Hepatocyte (in vitro differentiated cells): Measurements from ENCODE around the gene RBM33.

ENCODE experiments used
- EZH2 ChIP-seq: fragments of 200-600 bp; sonication (generic); IDR thresholded peaks from 2 replicates; pipeline ENCODE4 v1.6.1; 2016; ENCODE audit warnings: antibody characterized with exemption, mild to moderate bottlenecking, borderline replicate concordance
- EZH2phosphoT487 ChIP-seq: fragments of 200-600 bp; sonication (generic); IDR thresholded peaks from one replicate; pipeline ENCODE4 v1.6.1; 2018; ENCODE audit warnings: antibody characterized with exemption, mild to moderate bottlenecking, low read depth, moderate library complexity; ENCODE audit not compliant: unreplicated experiment, severe bottlenecking
- TF ChIP-seq, protein P1 (sequence below): fragments of 200-600 bp; sonication (generic); IDR thresholded peaks from 2 replicates; pipeline ENCODE4 v1.5.1; 2016; ENCODE audit warnings: antibody characterized with exemption, mild to moderate bottlenecking; ENCODE audit not compliant: poor library complexity

DNA sequence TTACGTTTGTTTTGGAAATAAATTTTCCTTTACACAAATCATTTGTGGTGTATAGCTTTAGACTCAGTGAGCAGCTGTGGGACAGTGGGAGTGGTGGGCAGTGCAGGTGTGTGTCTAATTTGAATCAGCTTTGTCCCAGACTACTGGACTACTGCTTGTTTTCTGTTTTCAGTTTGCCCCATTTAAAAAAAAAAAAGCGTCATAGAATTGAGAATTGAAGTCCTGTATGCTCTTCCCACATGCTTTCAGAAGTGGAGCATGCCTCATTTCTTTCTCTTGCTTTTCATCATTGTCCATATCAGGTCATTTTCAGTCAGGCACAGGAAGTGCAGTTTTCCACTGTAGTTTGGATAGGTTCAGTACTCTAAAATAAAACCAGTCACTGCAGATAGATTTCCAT is 101.7 kb downstream of the RBM33 start:
- TF ChIP-seq EZH2phosphoT487 (no peak), EZH2 (no peak)
- TF ChIP-seq, protein P1, sequence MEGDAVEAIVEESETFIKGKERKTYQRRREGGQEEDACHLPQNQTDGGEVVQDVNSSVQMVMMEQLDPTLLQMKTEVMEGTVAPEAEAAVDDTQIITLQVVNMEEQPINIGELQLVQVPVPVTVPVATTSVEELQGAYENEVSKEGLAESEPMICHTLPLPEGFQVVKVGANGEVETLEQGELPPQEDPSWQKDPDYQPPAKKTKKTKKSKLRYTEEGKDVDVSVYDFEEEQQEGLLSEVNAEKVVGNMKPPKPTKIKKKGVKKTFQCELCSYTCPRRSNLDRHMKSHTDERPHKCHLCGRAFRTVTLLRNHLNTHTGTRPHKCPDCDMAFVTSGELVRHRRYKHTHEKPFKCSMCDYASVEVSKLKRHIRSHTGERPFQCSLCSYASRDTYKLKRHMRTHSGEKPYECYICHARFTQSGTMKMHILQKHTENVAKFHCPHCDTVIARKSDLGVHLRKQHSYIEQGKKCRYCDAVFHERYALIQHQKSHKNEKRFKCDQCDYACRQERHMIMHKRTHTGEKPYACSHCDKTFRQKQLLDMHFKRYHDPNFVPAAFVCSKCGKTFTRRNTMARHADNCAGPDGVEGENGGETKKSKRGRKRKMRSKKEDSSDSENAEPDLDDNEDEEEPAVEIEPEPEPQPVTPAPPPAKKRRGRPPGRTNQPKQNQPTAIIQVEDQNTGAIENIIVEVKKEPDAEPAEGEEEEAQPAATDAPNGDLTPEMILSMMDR, result no peak
